Trophoblast cell (in vitro differentiated cells and primary cell): ENCODE results near the gene GTF3C5.

Experiments
- DNase-seq, 2 donors: peaks; one replicate each; pipeline ENCODE4 v3.0.0-alpha.2; 2016
- H2AFZ ChIP-seq: 2 replicates; pipeline ENCODE4 v1.6.1; 2013; ENCODE audit warnings: low read length, moderate library complexity, mild to moderate bottlenecking; ENCODE audit not compliant: insufficient read depth, poor library complexity
- H2AK5ac ChIP-seq: 2 replicates; pipeline ENCODE4 v1.6.1; 2013; ENCODE audit warnings: mild to moderate bottlenecking, low read length
- H2BK120ac ChIP-seq: 2 replicates; pipeline ENCODE4 v1.6.1; 2013; ENCODE audit warnings: low read length, mild to moderate bottlenecking, moderate library complexity; ENCODE audit not compliant: insufficient read depth, poor library complexity
- H2BK12ac ChIP-seq: 2 replicates; pipeline ENCODE4 v1.6.1; 2013; ENCODE audit warnings: mild to moderate bottlenecking, low read length, moderate library complexity
- H2BK5ac ChIP-seq: 2 replicates; pipeline ENCODE4 v1.6.1; 2013; ENCODE audit warnings: low read length, low read depth, moderate library complexity, mild to moderate bottlenecking; ENCODE audit not compliant: poor library complexity
- H3K14ac ChIP-seq: 2 replicates; pipeline ENCODE4 v1.6.1; 2013; ENCODE audit warnings: mild to moderate bottlenecking, low read length
- H3K18ac ChIP-seq: 2 replicates; pipeline ENCODE4 v1.6.1; 2013; ENCODE audit warnings: mild to moderate bottlenecking, low read length
- H3K23ac ChIP-seq: 2 replicates; pipeline ENCODE4 v1.6.1; 2013; ENCODE audit warnings: low read length
- H3K27ac ChIP-seq: 2 replicates; pipeline ENCODE4 v1.5.1; 2013; ENCODE audit warnings: low read depth, mild to moderate bottlenecking, inconsistent platforms, low read length, moderate library complexity
- H3K27me3 ChIP-seq: 2 replicates; pipeline ENCODE4 v1.6.1; 2013; ENCODE audit warnings: inconsistent platforms, mild to moderate bottlenecking, low read length, moderate library complexity; ENCODE audit not compliant: insufficient read depth
- H3K36me3 ChIP-seq, 2 experiments: 1 replicate in 1 of 2; 2 replicates in 1 of 2; pipeline ENCODE4 v1.6.1; 2013; ENCODE audit warnings: low read length in 2 of 2, mild to moderate bottlenecking in 2 of 2, moderate library complexity in 1 of 2; ENCODE audit not compliant: insufficient read depth in 2 of 2, control insufficient read depth in 1 of 2
- H3K4ac ChIP-seq: 2 replicates; pipeline ENCODE4 v1.6.1; 2013; ENCODE audit warnings: low read depth, mild to moderate bottlenecking, low read length, moderate library complexity
- H3K4me1 ChIP-seq, 2 experiments: 1 replicate in 1 of 2; 2 replicates in 1 of 2; pipeline ENCODE4 v1.6.1; 2013; ENCODE audit warnings: low read length in 2 of 2, mild to moderate bottlenecking in 2 of 2, moderate library complexity in 1 of 2; ENCODE audit not compliant: insufficient read depth in 2 of 2, control insufficient read depth in 1 of 2
- H3K4me2 ChIP-seq: 2 replicates; pipeline ENCODE4 v1.6.1; 2013; ENCODE audit warnings: inconsistent platforms, mild to moderate bottlenecking, low read length, moderate library complexity
- H3K4me3 ChIP-seq: 2 replicates; pipeline ENCODE4 v1.5.1; 2013; ENCODE audit warnings: mild to moderate bottlenecking, low read depth, low read length, inconsistent platforms
- H3K79me1 ChIP-seq: one replicate; pipeline ENCODE4 v1.6.1; 2013; ENCODE audit warnings: low read length
- H3K79me2 ChIP-seq: 2 replicates; pipeline ENCODE4 v1.6.1; 2013; ENCODE audit warnings: low read length, mild to moderate bottlenecking; ENCODE audit not compliant: control insufficient read depth, insufficient read depth, poor library complexity
- H3K9ac ChIP-seq: 2 replicates; pipeline ENCODE4 v1.6.1; 2013; ENCODE audit warnings: mild to moderate bottlenecking, low read length
- H3K9me3 ChIP-seq: 2 replicates; pipeline ENCODE4 v1.6.1; 2013; ENCODE audit warnings: low read depth, mild to moderate bottlenecking, control low read depth, inconsistent platforms, low read length; ENCODE audit not compliant: insufficient read depth
- H4K12ac ChIP-seq: 2 replicates; pipeline ENCODE4 v1.6.1; 2013; ENCODE audit warnings: low read depth, mild to moderate bottlenecking, low read length, moderate library complexity
- H4K8ac ChIP-seq: 2 replicates; pipeline ENCODE4 v1.6.1; 2013; ENCODE audit warnings: low read depth, mild to moderate bottlenecking, low read length, moderate library complexity
- H4K91ac ChIP-seq: one replicate; pipeline ENCODE4 v1.6.1; 2013; ENCODE audit warnings: low read depth, mild to moderate bottlenecking, low read length, moderate library complexity
- WGBS: extraction: QIAGEN DNeasy Blood & Tissue Kit; methylation state at CpG from one replicate; pipeline ENCODE4 v1.1.7; 2013; ENCODE audit warnings: missing lambda C conversion rate; ENCODE audit not compliant: insufficient read length, insufficient coverage; ENCODE audit errors: extremely low coverage; 5-methylcytosine and 5-hydroxymethylcytosine counted together

GTF3C5 gene

GRCh38 chr9:133003071-133003461 lies 27.7 kb upstream of the GTF3C5 start:
- no peak overlapping the region for H3K23ac ChIP-seq
- WGBS, result no CpG with 5 or more reads among the region's 13 CpGs

GRCh38 chr9:133003671-133004090 lies 27.1 kb upstream of the GTF3C5 start:
- no peak overlapping the region for H2AFZ ChIP-seq
- no CpG with 5 or more reads among the region's 9 CpGs for WGBS

More at GRCh38 chr9:133003071-133003461, 27.7 kb upstream of the GTF3C5 start:
- no peak overlapping the region for H4K8ac ChIP-seq
- H3K9ac ChIP-seq, result no peak overlapping the region
- H2BK5ac ChIP-seq, result no peak overlapping the region
- no peak overlapping the region for H3K18ac ChIP-seq
- H3K27me3 ChIP-seq, result no peaks in the 10 kb centered on the region
- H3K4ac ChIP-seq, result no peak overlapping the region
- no peak overlapping the region for H2BK12ac ChIP-seq
- H3K9me3 ChIP-seq, result peaks cover 11% of the 10 kb centered on the region
- H3K79me2 ChIP-seq, result peaks cover 1% of the 10 kb centered on the region
- H4K91ac ChIP-seq, result no peak overlapping the region
- no peak overlapping the region for H2AK5ac ChIP-seq
- H3K79me1 ChIP-seq, result no peaks in the 10 kb centered on the region
- no peak overlapping the region for H4K12ac ChIP-seq
- H2AFZ ChIP-seq, result no peak overlapping the region
- no peak overlapping the region for H3K14ac ChIP-seq
- no peaks in the 10 kb centered on the region for H3K4me1 ChIP-seq
- H3K4me3 ChIP-seq, result no peak overlapping the region
- no peak for DNase-seq
- no peaks in the 10 kb centered on the region for H3K36me3 ChIP-seq
- no peak overlapping the region for H2BK120ac ChIP-seq
- no peak overlapping the region for H3K4me2 ChIP-seq
- H3K27ac ChIP-seq, result no peak overlapping the region

DNA sequence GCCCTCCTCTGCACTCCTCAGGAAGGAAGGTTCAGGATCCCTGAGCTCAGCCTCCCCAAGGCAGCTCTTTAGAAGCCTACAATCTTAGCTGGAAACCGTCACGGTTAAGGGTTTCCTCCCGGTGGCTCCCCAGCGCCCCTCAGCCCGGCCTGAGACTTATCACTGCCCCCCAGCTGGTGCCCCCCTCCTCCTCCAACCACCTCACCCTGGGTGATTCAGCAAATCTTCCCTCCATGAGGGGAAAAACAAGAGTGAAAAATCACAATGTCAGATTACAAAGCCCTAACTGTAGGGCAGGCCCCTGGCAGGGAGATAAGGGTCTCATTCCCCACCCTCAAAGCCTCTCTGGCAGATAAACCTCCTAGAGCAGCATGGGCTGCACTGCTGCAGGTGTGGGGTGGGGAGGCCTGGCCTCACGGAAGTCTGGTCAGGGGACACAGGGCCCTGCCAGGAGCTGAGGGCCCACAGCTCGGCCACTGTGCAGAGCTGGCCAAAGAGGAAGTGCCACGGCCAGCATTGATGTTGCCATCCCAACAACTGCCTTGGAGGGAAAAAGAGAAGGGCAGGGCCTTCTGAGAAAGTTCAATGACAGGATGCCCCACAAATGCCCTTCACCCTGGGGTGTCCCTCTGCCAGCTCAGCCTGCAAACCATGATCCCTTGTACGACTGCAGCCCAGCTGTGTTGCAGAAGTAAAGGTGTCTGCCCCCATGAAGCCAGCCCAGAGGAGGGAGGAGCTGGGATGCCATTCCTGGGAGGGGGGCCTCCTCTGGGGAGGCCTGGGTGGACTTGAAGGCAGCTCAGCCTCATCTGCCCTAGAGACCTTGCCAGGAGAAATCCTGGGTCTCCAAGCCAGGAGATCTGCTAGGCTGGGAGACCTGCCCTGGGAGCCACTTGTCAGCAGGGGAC lies 26.5 kb upstream of the GTF3C5 start:
- no peaks in the 10 kb centered on the region for H3K79me1 ChIP-seq
- no peak overlapping the region for H2AK5ac ChIP-seq
- peaks cover 1% of the 10 kb centered on the region for H3K79me2 ChIP-seq
- H3K27ac ChIP-seq, result no peak overlapping the region
- no peak overlapping the region for H2BK12ac ChIP-seq
- WGBS, result no CpG with 5 or more reads among the region's 9 CpGs
- H3K36me3 ChIP-seq, result no peaks in the 10 kb centered on the region
- no peak overlapping the region for H2AFZ ChIP-seq
- no peak overlapping the region for H2BK120ac ChIP-seq
- H3K9me3 ChIP-seq, result peaks cover 12% of the 10 kb centered on the region
- no peak overlapping the region for H3K4me2 ChIP-seq
- H4K12ac ChIP-seq, result no peak overlapping the region
- H3K9ac ChIP-seq, result no peak overlapping the region
- no peak overlapping the region for H3K4ac ChIP-seq
- no peaks in the 10 kb centered on the region for H3K27me3 ChIP-seq
- H3K4me3 ChIP-seq, result peak overlapping the region; percentile 26
- no peak overlapping the region for H3K23ac ChIP-seq
- H3K18ac ChIP-seq, result no peak overlapping the region
- no peak overlapping the region for H3K14ac ChIP-seq
- DNase-seq, result no peak
- H4K8ac ChIP-seq, result no peak overlapping the region
- H2BK5ac ChIP-seq, result no peak overlapping the region
- H4K91ac ChIP-seq, result no peak overlapping the region
- H3K4me1 ChIP-seq, result no peaks in the 10 kb centered on the region

More at GRCh38 chr9:133003671-133004090, 27.1 kb upstream of the GTF3C5 start:
- H3K4ac ChIP-seq, result no peak overlapping the region
- peaks cover 1% of the 10 kb centered on the region for H3K79me2 ChIP-seq
- peaks cover 12% of the 10 kb centered on the region for H3K9me3 ChIP-seq
- H3K4me2 ChIP-seq, result no peak overlapping the region
- H3K9ac ChIP-seq, result no peak overlapping the region
- no peak overlapping the region for H3K23ac ChIP-seq
- H3K4me3 ChIP-seq, result peak overlapping the region; percentile 26
- H3K18ac ChIP-seq, result no peak overlapping the region
- no peak overlapping the region for H2AK5ac ChIP-seq
- no peak overlapping the region for H2BK120ac ChIP-seq
- no peak overlapping the region for H3K14ac ChIP-seq
- H4K12ac ChIP-seq, result no peak overlapping the region
- H3K4me1 ChIP-seq, result no peaks in the 10 kb centered on the region
- H4K91ac ChIP-seq, result no peak overlapping the region
- H2BK12ac ChIP-seq, result no peak overlapping the region
- H3K36me3 ChIP-seq, result no peaks in the 10 kb centered on the region
- H3K27ac ChIP-seq, result no peak overlapping the region
- H4K8ac ChIP-seq, result no peak overlapping the region
- no peak for DNase-seq
- H3K79me1 ChIP-seq, result no peaks in the 10 kb centered on the region
- no peak overlapping the region for H2BK5ac ChIP-seq
- no peaks in the 10 kb centered on the region for H3K27me3 ChIP-seq

DNA sequence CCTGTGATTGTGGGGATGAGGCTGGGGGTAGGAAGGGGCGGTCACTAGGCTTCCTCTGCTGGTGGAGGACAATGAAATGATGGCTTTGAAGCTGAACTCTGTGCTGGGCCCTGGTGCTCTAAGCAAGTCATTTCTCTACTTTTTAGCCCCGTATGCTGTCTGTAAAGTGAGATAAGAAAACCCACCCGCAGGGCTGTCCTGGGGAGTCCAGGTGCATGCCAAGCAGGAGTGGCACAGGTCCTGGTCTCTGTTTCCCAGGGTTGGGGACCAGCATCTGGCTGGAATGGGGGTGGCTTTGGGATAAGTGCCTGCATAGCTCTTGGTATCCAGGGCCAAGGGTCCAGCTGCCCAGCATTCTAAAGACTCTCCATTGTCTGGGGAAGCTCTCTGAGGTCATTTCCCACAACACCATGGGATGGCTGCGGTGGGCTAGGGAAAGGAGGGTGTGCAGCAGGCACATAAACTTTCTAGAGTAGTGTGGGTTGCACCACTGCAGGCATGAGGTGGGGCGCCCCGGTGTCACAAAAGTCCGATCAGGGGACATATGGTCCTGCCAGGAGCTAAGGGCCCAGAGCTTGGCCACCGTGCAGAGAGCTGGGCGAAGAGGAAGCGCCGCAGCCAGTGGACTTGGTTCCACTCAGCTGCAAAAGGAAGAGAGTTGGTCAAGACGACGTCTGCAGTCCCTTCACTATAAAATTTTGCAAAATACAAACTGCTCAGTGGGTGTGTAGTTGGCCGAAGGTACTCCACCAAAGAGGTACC lies 25.6 kb upstream of the GTF3C5 start:
- H2BK120ac ChIP-seq, result no peak overlapping the region
- no peak for DNase-seq
- no peaks in the 10 kb centered on the region for H3K36me3 ChIP-seq
- peaks cover 1% of the 10 kb centered on the region for H3K79me2 ChIP-seq
- H3K9me3 ChIP-seq, result peaks cover 12% of the 10 kb centered on the region
- H3K27me3 ChIP-seq, result no peaks in the 10 kb centered on the region
- H4K12ac ChIP-seq, result no peak overlapping the region
- H2BK12ac ChIP-seq, result no peak overlapping the region
- no peak overlapping the region for H3K23ac ChIP-seq
- WGBS, result no CpG with 5 or more reads among the region's 14 CpGs
- no peak overlapping the region for H4K8ac ChIP-seq
- no peak overlapping the region for H3K4me3 ChIP-seq
- H3K4ac ChIP-seq, result no peak overlapping the region
- H3K14ac ChIP-seq, result no peak overlapping the region
- no peak overlapping the region for H3K27ac ChIP-seq
- H4K91ac ChIP-seq, result no peak overlapping the region
- no peak overlapping the region for H3K9ac ChIP-seq
- no peak overlapping the region for H2AFZ ChIP-seq
- no peak overlapping the region for H2AK5ac ChIP-seq
- no peaks in the 10 kb centered on the region for H3K4me1 ChIP-seq
- no peak overlapping the region for H2BK5ac ChIP-seq
- H3K4me2 ChIP-seq, result no peak overlapping the region
- H3K18ac ChIP-seq, result no peak overlapping the region
- no peaks in the 10 kb centered on the region for H3K79me1 ChIP-seq
